Left renal cortex interstitium (tissue), 4 donors: ENCODE results near the gene ABR. TPM values are rescaled to one million over a fixed set of nuclear protein-coding genes. Genes with fewer than 3 reads are reported as not detected.
"Not testable (repeated sequence)": the region's sequence is repeated elsewhere in the genome, so short reads cannot be mapped to it uniquely, and the experiment has no call there.

ENCODE experiments used
- DNase-seq, 4 donors: peaks; one replicate each; pipeline ENCODE4 v3.0.0-alpha.2; 2013; ENCODE audit warnings: low read depth in 4 of 4, low spot score in 2 of 4, missing footprints in 1 of 4
- polyA plus RNA-seq, 4 donors: library from polyadenylated mRNA; unstranded; fragments of 120-200 nt; gene quantifications; one replicate each; pipeline ENCODE4 v1.2.1, GENCODE V29; 2013; ENCODE audit not compliant: insufficient read length in 4 of 4

The ABR gene
- polyA plus RNA-seq, 4 donors, result 45.4 to 63.7 (median 53.3) TPM

DNA sequence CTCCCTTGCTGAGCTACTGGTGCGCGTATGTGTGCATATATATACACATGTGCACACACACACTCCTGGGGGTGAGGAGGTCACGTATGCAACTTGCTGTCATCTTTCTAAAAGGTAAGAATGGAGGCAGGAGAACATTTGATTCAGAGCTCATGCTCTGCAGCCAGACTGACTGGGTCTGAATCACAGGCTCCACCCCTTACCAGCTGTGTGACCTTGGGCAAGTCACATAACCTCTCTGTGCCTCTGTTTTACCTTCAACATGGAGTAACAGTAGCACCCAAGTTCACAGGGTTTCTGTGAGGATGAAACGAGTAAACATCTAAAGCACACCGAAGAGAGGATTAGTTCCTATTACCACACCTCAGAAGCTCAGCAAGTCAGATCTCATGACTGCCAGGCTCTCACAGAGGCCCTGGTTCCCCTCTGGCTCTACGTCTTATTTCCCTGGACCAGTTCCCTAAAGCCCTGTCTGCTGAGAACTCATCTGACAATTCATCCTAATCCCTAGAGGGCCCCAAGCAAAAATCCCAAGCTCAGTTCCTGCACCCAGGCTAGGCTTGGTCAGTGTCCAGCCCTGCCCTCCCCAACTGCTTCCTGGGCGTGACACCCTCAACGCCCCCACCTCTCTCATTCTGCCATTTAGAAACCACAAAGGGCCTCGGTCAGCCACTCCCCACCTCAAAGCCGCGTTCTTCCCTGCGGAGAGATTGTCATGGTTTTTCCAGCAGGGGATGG, 28.7 kb downstream of the ABR start:
- DNase-seq, result no peak

DNA sequence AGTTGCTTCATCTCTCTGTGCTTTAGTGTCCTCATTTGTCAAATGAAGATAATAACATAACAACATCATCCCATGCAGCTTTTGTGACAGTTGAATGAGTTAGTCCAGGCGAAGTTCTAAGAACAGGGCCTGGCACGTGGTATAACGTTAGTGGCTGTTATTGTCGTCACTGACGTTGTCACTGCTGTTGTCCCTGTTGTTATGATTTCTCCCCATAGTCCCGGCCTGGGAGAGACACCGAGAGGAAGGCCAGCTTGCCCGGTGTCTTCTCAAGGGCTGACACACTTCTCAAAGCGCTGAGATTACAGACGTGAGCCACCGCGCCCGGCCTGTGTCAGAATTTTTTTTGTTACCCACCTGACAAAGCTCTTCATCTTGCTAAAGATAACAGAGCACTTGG, 29.9 kb downstream of the ABR start:
- no peak for DNase-seq

DNA sequence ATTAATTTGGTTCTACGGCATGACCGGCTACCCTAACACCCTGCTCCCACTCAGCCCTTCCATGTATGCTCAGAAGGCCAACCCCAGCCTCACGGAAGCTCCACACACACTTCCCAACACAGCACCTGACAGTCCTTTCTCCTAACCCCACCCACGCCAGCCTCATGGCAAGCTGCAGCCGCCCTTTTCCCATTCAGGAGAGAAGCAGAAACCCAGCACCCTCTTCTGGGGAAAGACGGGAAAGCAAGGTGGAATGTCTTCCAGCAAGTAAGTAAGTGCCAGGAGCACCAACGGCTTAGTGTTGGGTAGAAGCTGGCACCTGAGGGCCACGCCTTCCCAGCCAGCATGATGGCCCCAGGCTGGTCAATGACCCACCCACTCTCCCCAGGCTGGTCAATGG, 32.1 kb downstream of the ABR start:
- DNase-seq, result peak in 1 of 4 donors; percentile 70

DNA sequence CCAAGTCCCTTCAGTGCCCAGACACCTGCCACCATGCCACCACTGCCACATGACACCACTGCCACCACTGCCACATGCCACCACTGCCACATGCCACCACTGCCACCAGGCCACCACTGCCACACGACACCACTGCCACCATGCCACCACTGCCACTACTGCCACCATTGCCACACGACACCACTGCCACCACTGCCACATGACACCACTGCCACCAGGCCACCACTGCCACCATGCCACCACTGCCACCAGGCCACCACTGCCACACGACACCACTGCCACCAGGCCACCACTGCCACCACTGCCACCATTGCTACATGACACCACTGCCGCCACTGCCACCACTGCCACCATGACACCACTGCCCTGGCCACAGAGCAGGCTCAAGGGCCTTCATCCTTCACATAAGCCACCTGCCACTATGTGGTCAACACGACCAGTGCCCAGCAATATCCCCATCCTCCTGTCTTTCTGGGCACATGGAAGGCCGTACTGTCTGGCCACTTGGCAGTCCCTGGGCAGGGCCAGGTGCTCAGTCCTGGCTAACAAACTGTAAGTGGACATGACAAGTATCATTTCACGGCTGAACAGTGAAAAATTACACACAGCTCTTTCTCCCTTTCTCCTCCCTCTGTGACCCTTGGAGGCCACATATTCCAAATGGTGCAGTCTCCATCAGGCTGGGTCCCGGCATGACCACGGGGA, 33.1 kb downstream of the ABR start:
- DNase-seq, result no peak

DNA sequence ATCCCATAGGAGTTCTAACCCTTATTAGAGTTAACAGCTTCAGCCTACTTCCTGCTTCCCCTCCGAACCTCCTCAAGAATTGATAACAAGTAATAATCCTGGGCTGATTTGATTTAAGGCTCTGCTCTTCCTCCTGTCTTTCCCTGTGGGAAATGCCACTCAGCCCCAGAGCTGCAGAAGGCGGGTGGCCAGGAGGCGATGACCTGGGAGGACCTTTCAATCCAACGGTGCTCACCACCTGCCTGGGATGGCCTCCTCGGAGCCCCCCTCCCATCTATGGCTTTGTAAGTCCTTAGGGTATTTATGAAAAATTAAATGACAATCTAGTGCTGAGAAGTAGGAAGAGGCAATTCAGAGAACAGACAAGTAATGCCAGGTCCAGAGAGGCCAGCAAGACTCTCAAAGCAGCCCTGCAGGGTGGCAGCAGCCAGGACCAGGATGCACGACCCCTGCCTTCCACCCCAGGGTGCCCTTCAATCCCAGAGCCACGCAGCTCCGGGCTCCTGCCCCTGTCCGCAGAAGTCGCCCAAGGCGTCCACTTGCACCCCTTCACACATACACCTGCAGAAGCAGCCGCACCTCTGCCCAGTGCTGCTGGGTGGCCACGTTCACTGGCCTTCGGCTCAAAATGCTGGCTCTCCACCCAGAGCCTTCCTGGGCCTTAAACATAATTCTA, 34.3 kb downstream of the ABR start:
- DNase-seq, result no peak

DNA sequence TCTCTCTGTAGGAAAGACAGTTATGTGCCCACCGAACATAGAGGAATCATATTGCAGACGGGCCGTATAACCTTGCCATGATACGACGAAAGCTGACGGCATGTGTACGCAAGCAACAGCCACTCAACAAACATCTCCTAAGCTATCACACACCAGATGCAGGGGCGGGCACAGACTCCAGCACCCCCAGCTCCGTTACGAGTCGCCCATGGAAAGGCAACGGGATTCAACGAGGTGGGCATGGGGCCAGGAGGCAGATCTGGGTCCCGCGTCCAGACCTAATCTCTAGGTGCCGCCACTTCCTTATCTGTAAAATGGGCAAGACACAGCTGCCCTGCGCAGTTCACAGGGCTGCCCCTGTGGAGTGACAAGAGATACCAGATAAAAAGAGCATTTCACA, 35.6 kb downstream of the ABR start:
- no peak for DNase-seq

DNA sequence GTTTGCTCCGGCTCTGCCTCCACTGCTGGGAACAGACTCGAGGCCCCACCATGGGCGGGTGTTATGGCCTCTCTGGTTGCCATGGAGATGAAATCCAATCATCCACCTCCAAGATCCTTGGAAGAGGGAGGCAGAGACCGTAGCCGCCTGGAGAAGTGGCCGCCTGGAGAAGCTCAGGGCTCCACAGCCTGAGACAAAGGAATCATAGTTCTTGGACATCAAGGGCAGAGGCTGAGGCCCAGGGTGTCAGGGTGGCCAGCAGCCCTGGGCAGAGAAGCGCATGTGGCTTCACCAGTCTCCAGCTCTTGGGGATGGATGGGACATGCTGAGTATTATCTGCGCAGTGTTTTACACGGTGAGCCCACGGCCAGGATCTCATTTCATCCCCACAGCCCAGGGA, 36.2 kb downstream of the ABR start:
- DNase-seq, result peak in 3 of 4 donors; percentile 56 to 78 (median 65)

DNA sequence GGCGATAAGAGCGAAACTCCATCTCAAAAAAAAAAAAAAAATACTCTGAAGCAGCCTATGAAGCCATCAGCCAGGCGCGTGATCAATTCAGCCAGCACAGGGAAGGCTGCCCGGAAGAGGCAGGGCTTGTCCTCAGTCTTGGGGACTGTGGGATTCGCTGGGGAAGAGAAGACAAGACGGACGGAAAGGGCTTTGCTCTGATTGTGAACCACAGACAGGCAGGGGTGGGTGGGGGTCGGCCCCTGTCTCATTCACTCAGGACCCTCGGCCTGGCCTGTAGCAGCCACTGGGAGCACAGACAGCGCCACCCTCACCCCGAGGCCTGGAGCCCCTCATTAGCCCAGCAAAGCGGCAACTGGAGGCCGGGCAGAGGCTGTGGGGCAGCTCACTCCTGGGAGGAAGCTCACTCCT, 37.2 kb downstream of the ABR start:
- DNase-seq, result no peak

DNA sequence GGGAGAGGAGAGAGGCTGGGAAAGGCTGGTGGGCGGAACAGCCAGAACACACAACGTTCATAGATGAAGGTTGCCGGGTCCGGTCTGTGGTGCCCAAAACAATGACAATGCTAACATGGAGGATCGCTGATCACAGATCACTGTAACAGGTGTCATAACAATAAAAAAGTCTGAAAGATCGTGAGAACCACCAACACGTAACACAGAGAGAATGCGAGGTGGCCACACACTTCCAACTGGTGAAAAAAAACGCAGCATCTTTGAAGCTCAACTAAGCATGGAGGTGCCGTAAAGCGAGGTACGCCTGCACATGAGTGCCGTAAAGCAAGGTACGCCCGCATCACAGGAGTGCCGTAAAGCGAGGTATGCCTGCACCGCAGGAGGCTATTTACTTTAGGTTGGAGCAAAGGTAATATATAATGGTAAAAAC, 42.3 kb downstream of the ABR start:
- DNase-seq, result no peak

DNA sequence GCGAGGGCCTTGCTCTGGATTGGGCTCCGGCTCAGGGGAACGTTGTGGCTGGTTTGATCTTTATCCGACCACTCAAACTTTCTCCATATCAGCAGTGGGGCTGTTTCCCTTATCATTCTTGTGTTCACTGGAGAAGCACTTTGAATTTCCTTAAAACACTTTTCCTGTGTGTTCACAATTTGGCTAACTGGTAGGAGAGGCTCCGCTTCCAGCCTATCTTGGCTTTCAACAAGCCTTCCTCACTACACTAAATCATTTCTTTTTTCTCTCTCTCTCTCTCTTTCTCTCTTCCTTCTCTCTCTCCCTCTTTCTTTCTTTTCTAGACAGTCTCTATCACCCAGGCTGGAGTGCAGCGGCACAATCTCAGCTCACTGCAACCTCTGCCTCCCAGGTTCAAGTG, 43.0 kb downstream of the ABR start:
- DNase-seq, result no peak

DNA sequence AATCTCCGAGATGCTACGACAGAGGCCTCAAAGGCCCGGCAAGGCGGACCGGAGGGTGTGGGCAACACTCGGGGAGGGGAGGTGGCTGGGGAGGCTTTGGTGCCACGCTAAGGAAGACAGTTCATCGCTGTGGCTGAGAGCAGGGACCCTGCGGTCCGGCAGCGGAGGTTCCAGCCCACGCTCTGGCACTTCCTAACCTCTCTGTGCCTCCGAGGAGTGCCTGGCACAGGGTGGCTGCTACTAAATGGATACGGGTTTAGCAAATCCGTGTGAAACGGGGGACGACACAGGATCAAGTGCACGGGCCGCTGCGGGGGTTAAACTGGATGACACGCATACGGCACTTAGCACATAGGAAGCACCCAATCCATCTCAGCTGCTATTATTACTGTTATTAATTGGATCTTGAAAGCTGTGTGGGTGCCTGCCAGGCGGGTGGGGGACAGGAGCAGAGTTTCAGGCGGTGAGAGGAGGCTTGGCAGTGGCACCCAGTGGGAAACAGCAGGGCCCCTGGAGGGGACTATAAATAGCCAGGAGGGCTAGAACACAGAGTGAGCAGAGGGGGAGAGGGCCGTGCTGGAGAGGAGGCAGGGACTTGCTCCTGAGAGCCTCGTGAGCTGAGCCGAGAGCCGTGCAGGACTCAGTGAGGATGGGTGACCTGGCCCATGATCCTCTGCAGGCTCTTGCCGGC, 45.0 kb downstream of the ABR start:
- no peak for DNase-seq

DNA sequence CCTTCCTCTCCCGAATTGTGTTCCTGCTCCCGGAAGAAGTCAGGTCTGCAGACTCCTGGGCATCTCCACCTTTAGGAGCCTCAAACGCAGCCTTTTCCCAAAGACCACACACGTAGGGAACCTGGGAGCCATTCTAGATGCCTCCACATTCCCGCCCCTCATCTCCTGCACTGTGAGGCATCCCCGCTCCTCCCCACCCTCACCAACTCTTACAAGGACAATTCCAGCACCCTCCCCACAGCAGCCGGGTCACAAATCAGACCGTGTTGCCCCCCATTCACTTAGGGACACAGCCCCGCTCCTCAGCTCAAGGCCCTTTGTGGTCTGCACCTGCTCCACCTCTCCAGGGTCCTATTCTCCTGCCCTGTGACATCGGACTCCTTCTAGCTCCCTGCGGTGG, 49.6 kb downstream of the ABR start:
- DNase-seq, result no peak

DNA sequence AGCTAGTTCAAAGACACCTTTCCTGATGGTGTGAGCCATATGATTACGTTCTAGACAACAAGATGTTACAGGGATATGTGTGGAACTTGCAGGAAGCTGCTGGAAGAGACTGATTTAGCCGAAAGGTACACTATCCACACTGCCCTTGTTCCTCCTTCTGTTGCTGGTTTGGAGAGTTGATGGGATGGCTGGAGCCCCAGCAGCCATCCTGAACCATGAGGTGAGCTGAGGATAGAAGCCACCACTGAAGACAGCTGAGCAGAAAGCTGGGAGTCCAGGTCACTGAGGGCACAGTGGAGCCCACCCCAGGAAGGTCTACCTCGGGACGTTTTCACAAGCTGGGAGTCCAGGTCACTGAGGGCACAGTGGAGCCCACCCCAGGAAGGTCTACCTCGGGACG, 51.3 kb downstream of the ABR start:
- not testable (repeated sequence) for DNase-seq

DNA sequence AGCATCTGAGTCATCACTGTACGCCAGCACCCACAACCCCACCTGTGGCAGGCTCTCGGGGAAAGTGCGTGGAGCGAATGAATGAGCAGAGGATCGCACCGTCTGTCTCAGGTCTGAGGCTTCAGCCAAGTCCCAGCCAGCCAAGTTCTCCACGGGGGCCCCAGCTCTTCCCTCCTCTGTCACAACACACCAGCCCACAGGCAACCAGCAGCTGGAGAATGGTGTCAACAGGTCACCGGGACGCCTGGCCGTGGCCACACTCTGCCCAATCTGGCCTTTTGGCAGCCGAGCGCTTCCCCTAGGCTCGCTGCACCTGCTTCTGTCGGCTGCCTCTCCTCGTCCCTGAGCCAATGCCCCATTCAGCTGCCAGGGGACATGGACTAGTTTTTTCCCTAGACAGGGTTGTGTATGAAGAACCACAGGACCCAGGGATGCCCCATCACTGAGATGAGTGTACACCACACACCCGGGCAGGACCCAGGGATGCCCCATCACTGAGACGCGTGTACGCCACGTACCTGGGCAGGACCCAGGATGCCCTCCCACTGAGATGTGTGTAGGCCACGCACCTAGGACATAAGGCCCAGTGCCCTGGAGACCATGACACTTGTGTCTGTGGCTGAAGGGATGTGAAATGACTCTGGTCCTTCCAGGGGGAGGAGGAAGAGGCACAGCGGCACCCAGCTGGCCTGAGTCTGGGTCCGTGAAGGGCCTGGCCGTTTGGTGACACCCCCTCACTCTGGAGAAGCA, 52.8 kb downstream of the ABR start:
- no peak for DNase-seq

DNA sequence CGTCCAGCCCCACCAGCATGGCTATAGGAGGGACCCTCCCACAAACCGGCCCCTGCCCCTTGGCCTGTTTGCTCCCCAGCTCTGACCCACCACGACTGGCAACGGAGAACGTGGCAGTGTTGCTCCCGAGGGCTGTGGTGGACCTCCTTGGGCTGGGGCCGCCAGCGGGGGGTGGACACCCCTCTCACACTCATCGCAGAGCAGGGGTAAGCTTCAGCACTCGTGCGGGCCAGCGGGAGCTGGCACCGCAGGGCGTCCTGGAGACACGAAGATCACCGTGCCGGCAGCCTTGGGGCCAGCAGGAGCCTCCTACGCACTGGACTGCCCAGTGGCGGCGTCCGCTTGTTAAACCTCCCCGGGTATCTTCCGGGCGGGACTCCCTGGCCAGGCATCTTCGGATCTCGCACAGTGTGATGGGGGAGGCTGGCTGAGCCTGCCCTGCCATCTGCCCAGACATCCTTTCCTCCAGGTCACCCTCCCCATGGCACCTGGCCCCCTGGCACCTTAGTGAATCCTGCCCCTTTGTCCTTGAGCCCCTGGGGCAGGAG, 53.5 kb downstream of the ABR start:
- DNase-seq, result no peak

DNA sequence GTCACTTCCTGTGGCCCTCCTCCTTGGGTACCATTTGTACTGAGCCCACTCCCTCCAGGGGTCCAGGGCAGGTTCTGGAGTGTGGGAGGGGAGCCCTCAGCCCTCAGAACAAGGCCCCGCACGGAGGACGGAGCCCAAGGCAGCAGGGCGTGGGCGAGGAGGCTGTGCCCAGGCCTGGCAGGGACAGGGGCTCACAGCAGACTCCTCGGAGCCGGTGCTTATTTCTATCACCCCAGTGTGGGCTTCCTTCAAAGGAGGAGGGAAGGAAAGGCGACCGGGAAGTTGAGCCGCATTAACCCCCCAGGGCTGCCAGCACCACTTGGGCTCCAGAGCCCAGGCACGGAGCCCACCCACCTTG, 54.0 kb downstream of the ABR start:
- no peak for DNase-seq

DNA sequence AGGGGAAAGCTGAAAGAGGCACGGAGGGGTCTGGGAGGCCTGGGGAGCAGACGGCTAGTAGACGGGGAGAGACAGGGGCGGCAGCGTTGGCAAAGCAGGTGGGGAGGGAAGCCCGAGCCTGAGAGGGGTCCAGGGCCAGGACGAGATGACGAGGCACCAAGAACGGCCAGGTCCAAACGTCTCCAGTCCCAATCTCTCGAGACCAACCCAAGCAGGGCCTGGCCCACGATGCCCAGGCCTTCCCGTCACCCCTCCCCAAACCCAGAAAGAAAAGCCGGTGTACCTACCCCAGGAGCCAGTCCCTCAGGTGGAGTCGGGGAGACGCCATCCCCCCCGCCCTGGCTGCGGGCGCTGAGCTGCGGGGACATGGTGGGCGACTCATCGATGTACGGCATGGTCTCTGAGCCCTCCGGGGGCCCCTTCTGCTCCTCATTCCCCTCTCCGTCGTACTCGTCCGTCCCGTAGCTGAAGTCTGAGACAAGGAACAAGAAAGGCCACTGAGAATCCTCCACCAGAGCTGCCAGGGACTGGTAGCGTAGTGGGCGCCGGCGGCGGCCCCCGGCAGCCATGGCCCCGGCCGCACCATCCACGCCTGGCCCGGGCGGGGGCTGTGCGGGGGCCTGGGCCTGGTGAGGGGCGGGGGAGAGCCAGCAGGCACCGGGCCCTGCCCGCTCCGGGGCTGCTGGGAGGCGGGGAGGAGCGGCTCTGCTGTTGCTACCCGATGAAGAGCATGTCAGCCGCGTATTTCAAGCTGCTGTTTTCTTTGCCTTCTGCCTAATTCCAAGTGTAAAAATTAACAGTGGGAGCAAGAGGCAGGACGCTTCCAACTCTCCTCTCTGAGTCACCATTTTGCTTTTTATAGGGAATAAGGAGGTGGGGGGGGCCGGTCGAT, 54.6 kb downstream of the ABR start:
- no peak for DNase-seq

DNA sequence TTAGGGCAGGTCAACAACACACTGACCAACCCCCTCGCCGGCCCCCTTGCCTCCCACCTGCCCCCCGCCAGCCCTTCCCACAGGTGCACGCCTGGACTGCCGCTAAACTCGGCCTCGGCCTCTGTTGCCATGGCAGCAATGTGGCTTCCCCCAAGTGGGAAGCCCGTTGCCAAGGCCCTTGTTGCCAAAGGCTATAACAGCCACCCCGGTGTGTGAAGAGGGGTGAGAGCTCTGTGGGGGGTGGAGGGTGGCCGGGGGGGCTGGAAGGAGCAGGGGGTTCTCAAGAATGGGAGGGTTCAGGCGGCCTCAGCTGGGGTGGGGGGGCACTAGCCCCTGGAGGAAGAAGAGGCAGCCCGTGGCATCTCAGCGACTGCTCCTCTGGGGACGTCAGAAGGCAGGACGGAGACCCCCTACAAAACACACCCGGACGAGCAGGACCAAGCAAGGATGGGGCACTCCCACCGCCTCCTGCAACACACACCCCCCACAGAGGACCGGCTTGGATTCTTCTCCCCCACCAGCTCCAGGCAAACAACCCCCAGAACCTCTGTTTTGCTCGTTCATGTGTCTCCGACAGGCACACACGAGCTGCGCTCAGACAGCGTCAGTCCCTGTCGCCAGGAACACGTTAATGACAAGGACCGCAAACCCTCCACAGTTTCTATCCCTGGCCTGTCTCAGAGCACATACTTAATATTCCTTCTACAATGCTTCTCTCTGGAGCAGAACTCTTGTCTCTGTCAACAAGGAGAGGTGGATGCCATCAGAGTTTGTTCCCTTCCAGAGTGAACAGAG, 55.7 kb downstream of the ABR start:
- DNase-seq, result no peak
